Stimulated activated CD4-positive, alpha-beta T cell treated with anti-CD3 and anti-CD28 coated beads, Interleukin-1b, Interleukin-23, amount 100 ng/mL, for 48 hours (primary cell): ENCODE data around the gene XPO4.

Source experiments
- DNase-seq: peaks from one replicate; pipeline ENCODE4 v3.0.0-alpha.2; 2020

XPO4 gene

DNA sequence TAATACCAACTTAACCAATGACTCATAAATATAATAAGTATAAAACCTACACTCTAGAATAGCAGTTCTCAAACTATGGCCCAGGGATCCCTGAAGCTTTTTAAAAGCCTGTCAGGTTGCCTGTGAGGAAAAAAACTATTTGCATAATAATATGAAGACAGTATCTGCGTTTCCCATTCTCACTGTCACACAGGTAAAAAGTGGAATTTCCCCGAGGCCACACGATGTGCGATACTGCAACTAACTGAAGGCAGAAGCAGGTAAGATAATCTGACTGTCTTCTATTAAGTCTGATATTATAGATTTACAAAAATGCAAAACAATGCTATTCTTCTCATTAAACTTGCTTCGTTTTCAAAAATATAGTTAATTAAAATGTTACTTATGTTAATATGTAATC lies 76.2 kb downstream of the XPO4 start:
- no peak for DNase-seq

DNA sequence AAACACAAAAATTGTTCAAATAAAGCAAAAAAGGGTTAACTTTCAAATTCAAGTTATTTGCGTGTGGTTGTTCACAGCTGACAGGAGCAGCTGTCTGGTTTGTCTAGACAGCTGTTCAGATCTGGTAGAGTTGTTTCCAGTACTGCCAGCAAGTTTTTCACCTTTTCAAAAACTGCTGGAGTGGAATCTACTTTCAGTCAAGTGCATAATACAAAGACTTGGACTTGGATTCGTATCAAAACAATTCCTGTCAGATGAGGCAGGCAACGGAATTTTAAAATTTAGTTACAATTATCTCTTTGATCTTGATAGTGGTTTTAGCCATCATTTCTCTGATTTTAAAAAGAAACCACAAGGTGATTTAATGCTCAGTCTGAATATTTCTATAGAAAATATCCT lies 77.1 kb downstream of the XPO4 start:
- DNase-seq = no peak

DNA sequence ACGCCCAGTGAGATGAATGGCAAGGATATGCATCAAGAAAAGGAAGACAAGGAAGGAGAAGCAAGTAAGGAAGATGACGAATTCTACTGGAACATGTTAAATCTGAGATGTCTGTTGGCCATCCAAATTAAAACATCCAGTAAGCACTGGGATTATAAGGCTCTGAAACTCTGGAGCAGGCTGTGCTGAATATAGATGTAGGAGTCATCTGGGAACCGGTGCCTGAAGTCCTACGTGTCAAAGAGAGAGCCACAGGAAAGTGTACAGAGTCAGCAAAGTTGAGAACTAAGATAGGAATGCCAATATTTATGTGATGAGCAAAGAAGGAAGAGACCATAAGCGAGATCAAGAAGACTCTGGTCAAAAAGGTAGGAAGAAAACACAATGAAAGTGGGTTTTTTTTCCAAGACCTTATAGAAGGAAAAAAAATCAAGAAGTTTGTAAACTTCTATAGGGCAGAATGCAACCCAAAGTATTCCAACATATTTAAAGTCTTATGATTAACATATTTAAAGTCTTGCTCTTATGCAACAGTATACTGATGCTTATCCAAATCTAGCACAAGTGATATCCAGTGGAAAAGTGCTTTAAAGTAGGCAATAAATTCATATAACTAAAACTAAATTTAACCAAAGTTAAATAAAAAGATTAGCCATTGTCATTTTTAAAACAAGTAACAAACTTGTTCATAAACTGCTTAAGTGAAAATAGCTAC lies 77.6 kb downstream of the XPO4 start:
- DNase-seq = no peak

DNA sequence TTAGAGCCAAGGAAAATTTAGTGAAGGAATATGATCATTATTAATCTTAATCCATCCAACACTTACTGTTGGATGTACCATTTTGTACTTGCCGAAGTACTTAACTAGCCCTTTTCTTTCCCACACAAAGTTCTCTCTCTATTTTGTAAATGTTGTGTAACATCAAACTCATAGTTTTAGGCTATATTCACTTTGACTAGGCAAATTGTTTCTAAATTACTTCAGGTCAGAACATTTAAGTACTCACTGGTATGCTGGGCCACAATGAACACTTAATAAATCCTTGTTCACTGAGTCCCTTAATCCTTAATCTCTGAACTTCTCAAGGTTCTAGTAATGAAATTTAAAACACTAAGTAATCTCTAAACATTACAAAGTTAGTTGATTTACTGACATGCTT lies 79.5 kb downstream of the XPO4 start:
- no peak for DNase-seq

DNA sequence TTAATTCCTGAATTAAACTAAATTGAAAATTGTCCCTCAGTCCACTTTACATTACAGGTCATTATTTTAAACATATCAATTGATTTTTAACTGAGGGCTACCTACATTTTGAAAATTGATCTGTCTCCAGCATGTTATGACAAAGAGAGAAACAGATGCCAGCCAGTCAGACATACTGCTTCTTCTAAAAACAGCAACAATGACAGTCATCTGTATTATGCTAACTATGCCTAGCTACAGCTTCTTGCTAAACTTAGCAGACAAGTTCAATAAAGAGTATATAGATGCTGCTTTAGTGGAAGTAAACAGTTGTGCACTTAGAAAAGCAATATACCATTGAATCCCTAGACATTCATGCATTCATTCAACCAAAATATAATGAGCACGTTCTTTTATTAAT lies 80.1 kb downstream of the XPO4 start:
- no peak for DNase-seq

DNA sequence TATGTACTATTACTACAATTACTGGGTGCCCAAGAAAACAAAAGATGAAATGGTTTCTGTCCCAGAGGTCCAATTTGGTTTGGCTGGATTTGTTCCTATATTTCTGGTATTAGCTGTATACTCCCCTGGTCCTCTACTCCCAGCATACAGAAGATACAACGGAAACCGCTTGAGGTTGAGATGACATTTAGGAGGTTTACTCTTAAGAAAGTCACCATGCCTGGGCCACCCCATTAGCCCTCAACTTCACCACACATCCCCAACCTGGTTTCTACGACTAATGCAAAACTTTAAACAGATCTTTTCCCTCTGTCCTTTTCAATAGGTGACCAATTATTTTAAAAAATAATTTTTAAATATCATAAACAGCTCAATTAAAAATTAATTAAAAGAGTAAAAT lies 82.8 kb downstream of the XPO4 start:
- no peak for DNase-seq

DNA sequence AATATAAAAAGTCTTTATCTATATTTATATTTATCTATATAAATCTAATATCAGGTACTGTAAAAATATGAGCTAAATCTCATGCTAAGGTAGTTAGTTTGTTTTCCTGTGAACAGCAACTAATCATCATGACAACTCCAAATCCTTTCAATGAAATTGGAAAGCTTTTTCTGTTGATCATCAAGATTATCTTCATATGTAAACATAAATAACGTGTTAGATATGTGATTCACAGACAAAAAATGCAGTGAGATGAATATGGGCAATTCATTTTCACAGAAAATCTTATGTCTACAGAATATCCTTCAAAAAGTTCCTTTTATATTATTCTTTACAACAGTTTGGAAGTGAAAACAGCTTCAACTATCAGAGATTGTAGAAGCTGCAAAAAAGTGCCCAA lies 87.1 kb downstream of the XPO4 start:
- no peak for DNase-seq

DNA sequence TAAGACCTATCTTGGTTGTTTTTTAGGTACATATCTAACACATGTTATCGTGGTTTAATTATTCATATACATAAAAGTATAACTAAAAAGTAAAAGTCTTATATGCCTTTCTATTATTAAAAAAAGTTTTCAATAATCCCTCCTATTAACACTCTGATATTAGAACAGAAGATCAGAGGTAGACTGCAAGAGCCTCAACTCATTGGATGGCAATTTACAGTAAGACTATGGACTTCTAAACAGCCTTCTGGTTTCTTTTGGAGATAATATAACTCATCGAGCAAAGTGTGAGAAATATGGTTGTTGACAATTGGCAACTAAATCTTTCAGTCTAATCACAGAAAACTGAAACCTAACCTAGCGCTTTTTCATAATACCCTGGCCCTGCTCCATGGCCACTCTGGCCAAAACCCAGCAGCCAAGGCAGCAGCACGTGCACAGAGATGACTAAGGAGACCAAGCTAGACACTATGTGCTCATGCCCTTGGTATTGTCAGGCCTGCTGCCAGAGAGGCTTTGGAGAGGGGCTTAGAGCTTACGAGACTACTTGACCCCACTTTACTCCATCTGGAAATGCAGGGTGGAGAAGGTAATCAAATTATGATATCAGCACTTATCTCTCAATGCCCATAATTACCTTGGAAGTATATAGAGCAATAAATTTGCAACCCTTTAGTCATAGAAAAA lies 88.2 kb downstream of the XPO4 start:
- DNase-seq = no peak

DNA sequence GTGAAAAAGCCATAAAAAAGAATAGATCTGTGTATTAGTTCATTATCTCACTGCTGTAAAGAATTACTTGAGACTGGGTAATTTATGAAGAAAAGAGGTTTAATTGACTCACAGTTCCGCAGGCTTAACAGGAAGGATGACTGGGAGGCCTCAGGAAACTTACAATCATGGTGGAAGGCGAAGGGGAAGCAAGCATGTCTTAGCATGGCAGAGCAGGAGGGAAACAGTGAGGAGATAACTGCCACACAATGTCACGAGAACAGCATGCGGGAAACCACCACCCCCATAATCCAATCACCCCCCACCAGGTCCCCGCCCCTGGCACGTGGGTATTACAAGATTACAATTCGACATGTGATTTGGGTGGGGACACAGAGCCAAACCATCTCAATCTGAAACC lies 89.7 kb downstream of the XPO4 start:
- no peak for DNase-seq

DNA sequence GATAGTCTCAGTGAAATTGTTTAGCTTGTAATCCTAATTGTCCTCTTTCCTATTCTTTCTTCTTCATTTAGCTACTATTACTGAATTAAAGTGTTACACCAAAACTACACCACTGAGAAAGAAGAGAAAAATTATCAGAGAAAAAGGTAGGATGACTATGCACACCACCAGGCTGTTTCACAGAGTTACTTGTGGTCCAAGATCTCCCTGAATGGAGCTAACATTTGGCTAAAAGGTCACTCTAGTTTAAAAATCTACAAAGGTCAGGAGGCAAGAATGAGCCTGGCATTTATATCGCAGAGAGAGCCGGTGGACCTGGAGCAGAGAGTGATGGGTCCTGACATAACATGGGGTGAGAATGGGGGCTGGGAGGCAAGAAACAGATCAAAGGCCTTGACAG lies 91.7 kb downstream of the XPO4 start:
- DNase-seq = no peak

DNA sequence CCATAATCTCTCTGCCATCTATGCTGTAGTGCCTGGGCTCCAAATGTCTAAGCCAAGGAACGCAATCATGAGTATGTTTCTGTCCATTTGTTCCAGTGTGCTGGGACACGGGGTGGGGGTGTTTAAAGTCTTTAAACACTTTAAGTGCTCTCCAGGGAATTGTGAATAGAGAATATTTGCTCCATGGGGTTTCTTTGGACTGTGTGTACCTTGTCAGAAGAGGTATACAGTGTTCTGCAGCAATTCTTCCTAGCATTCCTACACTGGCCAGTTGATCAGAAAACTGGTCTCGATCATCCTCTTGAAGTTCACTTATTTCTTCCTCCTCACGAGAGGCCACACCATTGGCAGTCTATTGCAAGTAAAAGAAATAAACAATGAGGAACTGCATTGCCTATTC lies 93.7 kb downstream of the XPO4 start:
- DNase-seq = no peak

DNA sequence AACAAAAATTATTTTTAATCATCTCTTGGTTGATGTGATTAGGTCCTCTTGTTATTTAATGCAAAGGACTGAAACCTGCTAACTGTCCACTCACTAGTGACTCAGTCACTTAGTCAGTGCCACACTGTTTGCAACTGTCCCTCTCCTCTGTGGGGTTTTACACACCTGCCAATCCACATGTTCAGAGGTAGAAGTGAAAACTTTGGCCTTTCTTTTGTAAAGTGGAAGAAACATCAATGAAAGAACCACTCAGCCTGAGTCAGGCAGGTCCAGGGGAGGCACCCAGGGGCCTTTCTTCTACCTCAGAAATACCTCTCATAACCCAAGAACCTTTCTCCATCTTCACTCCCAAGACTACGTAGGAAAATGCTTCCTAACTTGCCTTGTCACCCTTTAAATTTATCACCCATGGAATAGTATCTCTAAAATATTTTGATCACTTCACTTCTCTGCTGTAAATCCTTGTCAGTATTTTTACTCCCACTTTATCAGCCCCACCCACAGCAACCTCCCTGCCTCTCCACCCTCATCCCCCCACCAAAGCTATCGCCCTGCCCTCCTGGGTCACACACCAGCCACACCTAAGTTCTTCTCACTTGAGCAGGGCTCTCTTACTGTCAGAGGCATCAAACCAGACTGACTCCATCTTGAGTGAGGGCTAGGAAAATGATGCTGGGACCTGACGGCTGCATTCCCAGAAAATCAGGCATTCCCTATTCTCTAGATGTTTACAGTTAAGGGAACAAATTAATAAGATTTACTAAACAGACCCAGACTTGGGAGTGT lies 99.2 kb downstream of the XPO4 start:
- DNase-seq = no peak

DNA sequence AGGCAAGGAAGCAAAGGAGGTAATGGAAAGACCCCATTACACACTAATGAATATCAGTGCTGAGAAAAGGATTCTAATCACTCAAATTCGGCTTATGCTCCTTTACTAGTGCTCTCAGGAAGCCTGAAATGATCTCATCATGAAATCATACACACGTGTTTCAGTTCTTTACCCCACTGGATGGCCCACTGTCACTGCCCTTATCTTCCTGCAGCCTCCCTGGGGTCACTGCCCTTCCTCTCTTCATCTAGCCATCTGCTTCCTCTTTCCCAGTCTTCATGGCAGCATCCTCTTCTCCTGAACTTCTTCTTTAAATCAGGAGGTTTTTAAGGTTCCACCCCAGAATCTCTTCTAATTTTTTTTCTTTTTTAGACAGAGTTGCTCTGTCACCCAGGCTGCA lies 100.8 kb downstream of the XPO4 start:
- DNase-seq = no peak

DNA sequence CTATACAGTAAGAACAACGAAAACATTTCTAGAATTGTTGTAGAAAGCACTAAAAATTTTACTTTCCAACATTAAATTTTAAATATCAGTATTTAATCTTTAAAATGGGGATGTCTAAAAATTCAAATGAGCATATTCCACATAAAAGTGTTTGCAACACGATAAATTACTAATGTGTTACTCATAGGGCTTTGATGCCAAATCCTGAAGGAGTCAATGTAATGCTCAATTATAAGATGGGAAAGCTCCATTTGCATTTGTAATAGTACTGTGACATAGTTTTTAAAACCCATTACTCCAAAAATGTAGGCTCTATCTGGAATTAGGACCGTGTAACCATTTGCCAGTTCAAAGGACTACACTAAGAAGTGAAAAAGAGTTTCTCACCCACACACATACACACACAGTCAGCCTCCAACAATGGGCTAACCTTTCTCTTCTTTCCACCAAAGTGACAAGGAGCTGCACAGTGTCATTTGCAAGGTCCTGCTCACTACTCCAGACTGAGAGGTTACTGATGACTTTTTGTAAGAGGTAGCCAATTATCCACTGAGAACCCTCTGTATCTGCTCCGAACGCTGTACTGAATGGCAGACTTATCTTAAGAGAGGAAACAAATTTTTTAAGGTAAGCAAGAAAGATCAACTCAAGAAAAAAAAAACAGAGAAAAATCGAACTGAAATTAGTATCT lies 102.7 kb downstream of the XPO4 start:
- no peak for DNase-seq

DNA sequence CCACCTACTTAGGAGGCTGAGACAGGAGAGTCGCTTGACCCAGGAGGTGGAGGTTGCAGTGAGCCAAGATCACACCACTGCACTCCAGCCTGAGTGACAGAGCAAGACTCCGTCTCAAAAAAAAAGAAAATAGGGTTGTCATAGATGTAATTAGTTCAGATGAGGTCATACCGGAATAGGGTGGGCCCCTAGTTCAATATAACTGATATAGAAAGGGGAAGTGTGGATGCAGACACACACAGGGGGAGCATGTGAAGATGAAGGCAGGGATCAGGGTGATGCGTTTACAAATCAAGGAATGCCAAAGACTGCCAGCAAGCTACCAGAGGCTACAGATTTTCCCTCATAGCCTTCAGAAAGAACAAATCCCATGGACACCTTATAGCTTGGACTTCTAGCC lies 104.5 kb downstream of the XPO4 start:
- no peak for DNase-seq

DNA sequence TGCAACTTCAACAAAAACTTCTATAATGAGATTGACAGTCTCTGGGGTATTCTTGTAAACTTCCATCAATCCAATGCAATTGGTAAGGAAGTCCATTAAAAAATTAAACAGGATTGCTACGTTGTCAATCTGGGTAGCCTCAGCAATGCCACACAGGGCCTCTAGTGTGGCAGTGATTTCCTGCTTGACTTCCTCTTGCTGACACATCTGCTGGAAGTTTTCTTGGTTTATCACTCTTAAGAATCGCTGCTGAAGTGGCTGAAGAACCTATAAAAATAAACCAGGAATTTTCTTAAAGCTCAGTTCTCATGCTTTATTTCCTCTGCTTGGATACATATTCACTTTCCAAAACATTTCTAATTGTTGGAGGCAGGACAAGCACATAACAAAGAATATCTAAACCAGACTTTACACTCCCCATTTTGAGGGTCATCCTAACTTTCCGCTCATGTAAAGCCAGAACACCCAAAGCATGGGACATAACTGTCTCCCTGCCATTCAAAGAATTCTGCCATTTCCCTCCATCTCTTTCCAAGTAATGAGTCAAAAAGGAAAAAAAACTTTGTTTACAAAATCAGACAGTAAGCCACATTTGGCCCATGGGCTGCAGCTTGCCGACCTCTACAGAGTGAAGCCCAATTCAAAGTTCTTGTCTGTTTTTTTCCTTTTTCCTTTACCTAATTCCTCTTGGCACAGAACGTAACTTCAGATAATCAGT lies 105.6 kb downstream of the XPO4 start:
- DNase-seq = no peak

DNA sequence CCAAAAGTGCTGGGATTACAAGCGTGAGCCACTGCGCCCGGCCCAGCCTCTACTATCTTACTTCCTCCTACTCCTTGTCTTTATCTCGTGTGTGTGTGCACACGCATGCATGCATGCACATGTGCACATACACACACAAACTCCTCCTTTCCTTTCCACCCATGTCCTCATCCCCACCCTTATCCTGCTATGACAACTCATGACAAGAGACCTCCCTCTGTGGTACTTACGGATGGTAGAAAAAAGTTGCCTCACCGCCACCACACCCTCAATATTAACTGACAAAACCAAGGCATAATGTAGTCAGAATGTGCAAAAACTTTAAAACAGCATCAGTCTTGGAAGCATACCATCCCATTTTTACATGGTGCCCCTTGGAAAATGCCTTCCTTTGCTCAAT lies 112.9 kb downstream of the XPO4 start:
- DNase-seq = no peak

DNA sequence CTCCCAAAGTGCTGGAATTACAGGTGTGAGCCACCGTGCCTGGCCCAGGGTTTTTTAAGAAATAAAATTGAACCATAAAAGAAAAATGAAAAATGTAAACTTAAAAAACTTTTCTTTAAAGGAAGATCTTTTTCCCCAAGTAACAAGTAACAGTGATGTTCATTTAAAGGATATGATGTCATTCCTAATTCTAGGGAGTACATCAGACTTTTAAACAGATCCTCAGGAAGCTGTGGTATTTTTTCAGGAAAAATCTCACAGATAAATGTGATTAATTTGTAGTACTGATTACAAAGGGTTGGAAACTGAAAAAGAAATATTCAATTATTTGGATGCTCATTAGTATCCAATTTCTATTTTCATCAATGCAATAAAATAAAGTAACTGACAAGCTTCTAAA lies 114.2 kb downstream of the XPO4 start:
- DNase-seq = no peak

DNA sequence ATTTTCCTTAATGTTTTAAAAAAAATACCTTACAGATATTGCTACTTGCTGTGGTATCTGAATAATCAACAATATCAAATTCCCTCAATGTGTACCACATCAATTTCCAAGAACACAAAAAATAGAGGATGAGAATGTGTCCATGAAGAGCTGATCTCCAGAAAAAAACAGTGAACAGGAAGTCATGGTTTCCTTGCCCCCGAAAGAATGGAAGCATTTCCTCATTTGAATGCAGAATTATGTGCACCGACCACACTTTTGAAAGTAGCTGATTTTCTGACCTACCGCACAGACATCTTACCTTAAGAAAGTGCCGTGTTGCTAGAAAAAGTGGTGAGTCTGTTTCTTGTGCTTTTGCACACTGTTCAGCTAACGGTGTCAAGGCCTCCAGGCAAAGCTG lies 115.4 kb downstream of the XPO4 start:
- DNase-seq = no peak

DNA sequence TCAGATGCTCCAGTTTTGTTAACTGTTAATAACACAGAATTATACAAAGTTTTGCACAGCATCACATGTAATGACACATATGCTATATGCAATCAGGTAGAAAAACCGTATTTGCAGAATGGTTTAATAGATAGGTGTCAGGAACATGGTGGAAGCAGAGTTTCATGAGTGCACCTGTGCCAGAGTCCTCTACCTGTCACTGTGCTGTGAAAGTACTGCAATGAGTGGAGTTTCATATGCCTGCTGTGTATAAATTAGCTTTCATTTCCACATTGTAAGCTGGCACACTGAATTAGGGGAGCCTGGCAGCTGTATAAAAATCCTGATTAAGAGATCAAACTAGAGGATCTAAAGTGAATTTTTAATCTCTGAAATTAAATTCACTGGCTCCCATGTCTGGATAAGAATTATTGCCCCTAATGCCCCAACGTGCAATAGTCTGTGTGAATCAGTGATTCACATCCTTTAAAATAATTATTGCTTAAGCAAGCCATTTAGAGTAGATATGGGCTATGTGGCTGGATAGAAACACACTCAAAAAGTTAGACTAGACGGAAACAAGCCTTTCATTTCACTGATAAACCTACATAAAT lies 120.3 kb downstream of the XPO4 start:
- DNase-seq = no peak

DNA sequence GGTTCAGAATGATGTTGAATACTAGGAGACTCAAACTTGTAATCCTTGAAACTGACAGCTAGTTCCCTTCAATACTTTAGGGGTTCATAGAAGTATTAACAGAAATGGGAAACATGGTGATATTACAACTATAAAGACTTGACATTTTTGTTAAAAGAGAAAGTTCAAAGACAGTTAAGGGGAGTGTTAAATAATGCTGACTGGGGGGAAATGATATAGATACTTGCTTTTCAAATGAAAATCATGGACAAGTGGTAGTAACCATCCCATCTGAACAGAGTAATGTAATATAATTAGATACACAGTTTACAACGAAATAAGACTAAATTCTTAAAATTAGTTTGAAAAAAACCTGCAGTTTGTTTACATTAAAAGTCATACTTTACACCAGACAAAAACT lies 122.2 kb downstream of the XPO4 start:
- no peak for DNase-seq

DNA sequence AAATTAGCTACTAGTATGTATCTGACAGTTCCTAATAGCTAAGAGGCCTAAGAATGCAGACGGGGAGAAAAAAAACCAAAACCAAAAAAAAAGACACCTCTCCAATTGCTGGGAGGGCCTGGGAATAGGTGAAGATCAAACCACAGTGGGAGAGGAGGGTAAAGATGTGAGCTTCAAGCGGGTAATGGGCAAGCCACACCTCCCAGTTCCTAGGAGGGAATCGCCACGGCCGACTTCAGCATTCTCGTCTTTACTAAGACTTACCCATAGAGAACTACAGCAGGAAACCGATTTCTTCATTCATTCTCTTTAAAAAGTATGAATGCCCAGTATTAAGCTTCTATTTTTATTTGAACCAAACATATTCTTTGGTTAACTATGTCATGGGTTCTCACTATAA lies 123.1 kb downstream of the XPO4 start:
- no peak for DNase-seq

DNA sequence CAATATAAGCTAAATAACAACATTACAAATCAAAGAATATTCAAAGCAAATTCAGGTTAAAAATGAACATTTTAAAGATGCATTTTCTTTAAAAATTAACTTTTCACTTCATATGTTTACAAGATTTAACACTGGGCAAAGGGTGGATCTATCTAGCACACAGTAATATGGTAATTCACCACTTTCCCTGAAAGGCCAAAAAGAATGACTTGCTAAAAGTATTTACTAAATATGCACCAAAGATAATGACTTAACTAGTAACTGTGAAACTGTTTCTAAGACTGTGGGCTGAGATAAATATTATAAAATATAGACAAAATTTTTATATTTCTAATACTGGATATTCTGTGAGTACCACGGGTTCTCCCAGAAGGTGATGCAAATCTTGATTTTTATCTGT lies 124.2 kb downstream of the XPO4 start:
- DNase-seq = no peak
